22Rv1 (cell line): ENCODE data around the gene HEPACAM2.

ENCODE experiments used
- H3K27ac ChIP-seq: fragments of 450-650 bp; 2 replicates; pipeline ENCODE4 v1.5.1; 2017
- ZFX ChIP-seq: fragments of 450-650 bp; IDR thresholded peaks from 2 replicates; pipeline ENCODE4 v1.6.1; 2017; ENCODE audit warnings: antibody characterized with exemption, borderline replicate concordance
- TF ChIP-seq, protein P1 (sequence below): fragments of 450-650 bp; IDR thresholded peaks from 2 replicates; pipeline ENCODE4 v1.5.1; 2017; ENCODE audit warnings: mild to moderate bottlenecking

Gene HEPACAM2

GRCh38 chr7:93179173-93179572 lies 47.1 kb downstream of the HEPACAM2 start:
- H3K27ac ChIP-seq: no peak overlapping the region

DNA sequence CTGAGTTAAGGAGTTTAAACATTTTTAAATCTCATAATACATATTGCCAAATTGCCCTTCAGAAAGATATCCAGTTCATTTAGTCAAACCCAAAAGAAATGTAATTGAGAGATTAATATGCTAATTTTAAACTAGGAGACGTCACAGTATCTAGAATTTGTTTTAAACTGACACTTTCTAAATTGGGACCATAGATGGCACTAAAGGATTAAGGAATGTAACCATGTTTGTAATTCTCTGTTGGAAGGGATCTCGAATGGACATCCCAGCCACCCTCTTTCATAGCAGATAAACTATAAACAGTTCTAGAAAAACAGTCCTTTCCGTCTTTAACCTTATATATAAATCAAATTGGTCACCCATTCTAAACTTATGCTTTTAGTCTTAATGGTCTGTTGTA lies 48.1 kb downstream of the HEPACAM2 start:
- TF ChIP-seq, protein P1, sequence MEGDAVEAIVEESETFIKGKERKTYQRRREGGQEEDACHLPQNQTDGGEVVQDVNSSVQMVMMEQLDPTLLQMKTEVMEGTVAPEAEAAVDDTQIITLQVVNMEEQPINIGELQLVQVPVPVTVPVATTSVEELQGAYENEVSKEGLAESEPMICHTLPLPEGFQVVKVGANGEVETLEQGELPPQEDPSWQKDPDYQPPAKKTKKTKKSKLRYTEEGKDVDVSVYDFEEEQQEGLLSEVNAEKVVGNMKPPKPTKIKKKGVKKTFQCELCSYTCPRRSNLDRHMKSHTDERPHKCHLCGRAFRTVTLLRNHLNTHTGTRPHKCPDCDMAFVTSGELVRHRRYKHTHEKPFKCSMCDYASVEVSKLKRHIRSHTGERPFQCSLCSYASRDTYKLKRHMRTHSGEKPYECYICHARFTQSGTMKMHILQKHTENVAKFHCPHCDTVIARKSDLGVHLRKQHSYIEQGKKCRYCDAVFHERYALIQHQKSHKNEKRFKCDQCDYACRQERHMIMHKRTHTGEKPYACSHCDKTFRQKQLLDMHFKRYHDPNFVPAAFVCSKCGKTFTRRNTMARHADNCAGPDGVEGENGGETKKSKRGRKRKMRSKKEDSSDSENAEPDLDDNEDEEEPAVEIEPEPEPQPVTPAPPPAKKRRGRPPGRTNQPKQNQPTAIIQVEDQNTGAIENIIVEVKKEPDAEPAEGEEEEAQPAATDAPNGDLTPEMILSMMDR: peak; percentile 45
- TF ChIP-seq ZFX: no peak
- no peak overlapping the region for H3K27ac ChIP-seq

More at GRCh38 chr7:93179173-93179572, 47.1 kb downstream of the HEPACAM2 start:
- TF ChIP-seq, protein P1: no peak
- no peak for TF ChIP-seq ZFX

DNA sequence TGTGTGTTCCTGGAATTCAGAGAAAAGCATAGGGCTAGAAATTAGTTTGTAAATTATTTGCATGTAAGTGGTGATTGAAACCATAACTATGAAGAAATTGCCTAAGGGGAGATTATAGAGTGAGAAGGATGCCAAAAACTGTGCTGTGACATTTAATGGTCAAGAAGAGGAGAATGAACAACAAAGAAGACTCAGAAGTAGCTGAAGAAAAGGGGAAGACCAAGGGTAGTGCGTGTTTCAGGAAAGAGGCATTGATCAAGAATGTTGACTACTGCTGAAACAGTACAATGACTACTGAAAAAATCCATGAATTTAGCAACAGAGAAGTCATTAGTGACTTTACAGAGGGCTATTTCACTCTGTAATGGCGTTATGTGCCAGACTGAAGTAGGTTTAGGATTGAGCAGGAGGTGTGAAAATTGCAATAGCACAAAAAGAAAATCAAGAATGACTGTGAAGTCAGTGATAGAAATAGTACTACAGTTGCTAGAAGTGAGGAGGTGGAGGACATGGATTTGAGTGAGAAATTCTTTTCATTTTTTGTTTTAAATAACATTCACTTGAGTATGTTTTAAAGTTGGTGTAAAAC lies 49.2 kb downstream of the HEPACAM2 start:
- no peak overlapping the region for H3K27ac ChIP-seq
- no peak for TF ChIP-seq ZFX
- TF ChIP-seq, protein P1: no peak

- H3K27ac ChIP-seq: no peak overlapping the region
- no peak for TF ChIP-seq ZFX
- TF ChIP-seq, protein P1: peak; percentile 28; the same call in 1 of the 2 replicates
These were observed 51.0 kb downstream of the HEPACAM2 start for GRCh38 chr7:93175219-93175618.

- no peak overlapping the region for H3K27ac ChIP-seq
- TF ChIP-seq ZFX: no peak
- TF ChIP-seq, protein P1: no peak
These were observed 53.6 kb downstream of the HEPACAM2 start for GRCh38 chr7:93172683-93173082.

DNA sequence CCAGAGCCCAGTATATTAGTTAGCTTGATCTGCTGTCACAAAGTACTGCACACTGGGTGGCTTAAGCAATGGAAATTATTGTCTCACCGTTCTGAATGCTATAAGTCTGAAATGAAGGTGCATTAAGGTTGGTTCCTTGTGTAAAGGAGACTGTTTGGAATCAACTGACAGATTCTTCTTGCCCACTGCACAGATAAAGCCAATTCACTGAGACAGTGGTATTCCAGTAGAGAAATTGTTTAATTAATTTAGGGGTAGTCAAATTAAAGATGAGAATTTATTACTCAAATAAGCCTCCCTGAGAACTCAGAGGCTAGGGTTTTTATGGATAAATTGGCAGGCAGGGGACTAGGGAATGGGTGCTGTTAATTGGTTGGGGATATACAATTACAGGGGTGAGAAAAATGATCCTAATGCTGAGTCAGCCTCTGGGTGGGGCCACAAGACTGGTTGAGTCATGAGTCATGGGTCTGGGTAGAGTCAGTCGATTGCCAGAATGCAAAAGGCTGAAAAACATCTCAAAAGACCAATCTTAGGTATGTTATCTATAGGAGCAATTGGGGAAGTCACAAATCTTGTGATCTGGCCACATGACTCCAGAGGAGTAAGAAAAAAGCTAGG lies 54.6 kb downstream of the HEPACAM2 start:
- H3K27ac ChIP-seq: no peak overlapping the region
- TF ChIP-seq ZFX: no peak
- TF ChIP-seq, protein P1: no peak

DNA sequence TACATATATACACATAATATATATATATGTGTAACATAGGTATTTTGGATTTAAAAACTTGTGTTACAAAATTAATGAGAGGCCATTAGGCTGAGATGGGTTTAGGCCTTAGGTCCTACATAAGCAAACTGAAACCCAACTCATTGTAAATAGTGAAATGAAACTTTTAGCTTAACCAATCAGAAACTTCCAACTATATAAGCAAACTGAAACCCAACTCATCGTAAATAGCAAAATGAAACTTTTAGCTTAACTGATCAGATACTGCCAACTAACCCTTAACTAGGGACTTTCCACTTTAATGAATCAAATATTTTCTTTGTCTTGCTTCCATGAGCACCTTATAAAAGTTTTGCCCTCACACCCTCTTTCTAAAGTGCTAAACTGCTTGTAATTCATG lies 60.8 kb downstream of the HEPACAM2 start:
- no peak overlapping the region for H3K27ac ChIP-seq
- no peak for TF ChIP-seq ZFX
- TF ChIP-seq, protein P1: no peak
